HepG2 (cell line): Measurements from ENCODE around the gene SEBOX. TPM values are rescaled to one million over a fixed set of nuclear protein-coding genes. Genes with fewer than 3 reads are reported as not detected.

ENCODE experiments used
- ARNT2 ChIP-seq: sonication (generic); formaldehyde crosslinking; IDR thresholded peaks from 2 replicates; pipeline ENCODE4 v1.8.0; 2022; ENCODE audit warnings: mild to moderate bottlenecking, low read depth, missing genetic modification reagents, moderate library complexity
- ATF6 ChIP-seq: sonication (generic); formaldehyde crosslinking; conservative IDR thresholded peaks from 2 replicates; pipeline ENCODE4 v1.4.0; 2020; ENCODE audit warnings: missing genetic modification reagents
- HNRNPK ChIP-seq: fragments of 200-400 bp; formaldehyde crosslinking; IDR thresholded peaks from 2 replicates; pipeline ENCODE4 v1.6.1; 2018; ENCODE audit warnings: low read length, low read depth, moderate library complexity, mild to moderate bottlenecking; ENCODE audit not compliant: poor library complexity, severe bottlenecking
- HNRNPLL ChIP-seq: fragments of 200-400 bp; formaldehyde crosslinking; IDR thresholded peaks from 2 replicates; pipeline ENCODE4 v1.6.1; 2017; ENCODE audit warnings: mild to moderate bottlenecking, low read depth, low read length; ENCODE audit not compliant: poor library complexity, severe bottlenecking
- NR2F6 ChIP-seq, 2 experiments: IDR thresholded peaks; 2 replicates each; pipeline ENCODE4 v1.6.1; 2016; ENCODE audit warnings: antibody characterized with exemption in 1 of 2, mild to moderate bottlenecking in 1 of 2
- RAD21 ChIP-seq: fragments of 450-650 bp; formaldehyde crosslinking; IDR thresholded peaks from 2 replicates; pipeline ENCODE4 v1.5.0; 2020; ENCODE audit warnings: mild to moderate bottlenecking
- SIN3A ChIP-seq: IDR thresholded peaks from 2 replicates; pipeline ENCODE4 v1.6.1; 2011; ENCODE audit warnings: low read depth, mild to moderate bottlenecking, control low read depth, low read length, borderline replicate concordance
- UBTF ChIP-seq: sonication (generic); formaldehyde crosslinking; IDR thresholded peaks from 2 replicates; pipeline ENCODE4 v1.4.0; 2020; ENCODE audit warnings: mild to moderate bottlenecking, missing genetic modification reagents
- ZBTB21 ChIP-seq: sonication (generic); formaldehyde crosslinking; IDR thresholded peaks from 2 replicates; pipeline ENCODE4 v1.4.0; 2020; ENCODE audit warnings: missing genetic modification reagents
- ZNF143 ChIP-seq: sonication (generic); formaldehyde crosslinking; IDR thresholded peaks from 2 replicates; pipeline ENCODE4 v1.4.0; 2020; ENCODE audit warnings: missing genetic modification reagents
- ZNF205 ChIP-seq: IDR thresholded peaks from 2 replicates; pipeline ENCODE4 v1.6.1; 2018; ENCODE audit warnings: missing biosample characterization, missing genetic modification reagents
- ZNF263 ChIP-seq: sonication (generic); formaldehyde crosslinking; IDR thresholded peaks from 2 replicates; pipeline ENCODE4 v1.4.0; 2020; ENCODE audit warnings: missing genetic modification reagents
- ZNF276 ChIP-seq: sonication (generic); formaldehyde crosslinking; IDR thresholded peaks from 2 replicates; pipeline ENCODE4 v1.4.0; 2020; ENCODE audit warnings: mild to moderate bottlenecking, low read depth, missing genetic modification reagents
- ZNF567 ChIP-seq: sonication (generic); formaldehyde crosslinking; IDR thresholded peaks from 2 replicates; pipeline ENCODE4 v1.8.1; 2023; ENCODE audit warnings: mild to moderate bottlenecking, missing genetic modification reagents, borderline replicate concordance
- ZNF589 ChIP-seq: sonication (generic); formaldehyde crosslinking; conservative IDR thresholded peaks from 2 replicates; pipeline ENCODE4 v1.8.0; 2022; ENCODE audit warnings: mild to moderate bottlenecking, moderate library complexity, missing genetic modification reagents
- ZNF607 ChIP-seq: sonication (generic); formaldehyde crosslinking; IDR thresholded peaks from 2 replicates; pipeline ENCODE4 v1.5.1; 2020; ENCODE audit warnings: missing genetic modification reagents, mild to moderate bottlenecking, borderline replicate concordance
- polyA plus RNA-seq, 8 experiments: library from polyadenylated mRNA; depleted of rRNA in 3 of 8; stranded (reverse) in 7 of 8; unstranded in 1 of 8; fragments of >200 nt; fragmentation: Illumina TruSeq in 4 of 8; extraction: Trizol in 4 of 8; gene quantifications; 2 replicates each; pipeline versions ENCODE4 v1.2.1 to v1.2.3, GENCODE V29; 2011 to 2016; ENCODE audit warnings: low read depth in 4 of 8, missing spikeins in 1 of 8, mixed read lengths in 1 of 8; ENCODE audit not compliant: insufficient read depth in 1 of 8
- total RNA-seq, 5 experiments: library from RNA; depleted of rRNA; stranded (reverse); fragments of >200 nt; fragmentation: Illumina TruSeq; extraction: Trizol; gene quantifications; 2 replicates each; pipeline ENCODE4 v1.2.3, GENCODE V29; 2016; ENCODE audit warnings: low read depth in 1 of 5
- TF ChIP-seq, protein P1 (sequence below): sonication (generic); formaldehyde crosslinking; IDR thresholded peaks from 2 replicates; pipeline ENCODE4 v1.4.0; 2020; ENCODE audit warnings: mild to moderate bottlenecking, missing genetic modification reagents
- TF ChIP-seq, protein P2 (sequence below): sonication (generic); formaldehyde crosslinking; IDR thresholded peaks from 2 replicates; pipeline ENCODE4 v1.4.0; 2020; ENCODE audit warnings: mild to moderate bottlenecking, missing genetic modification reagents
- TF ChIP-seq, protein P3 (sequence below): sonication (generic); formaldehyde crosslinking; IDR thresholded peaks from 2 replicates; pipeline ENCODE4 v1.8.1; 2023; ENCODE audit warnings: missing genetic modification reagents, inconsistent platforms, borderline replicate concordance

The SEBOX gene
- total and polyA plus RNA-seq, 2 of the 13 experiments (the other 11 are each of a cell fraction or from before 2014, with no cell fraction given) = not detected

DNA sequence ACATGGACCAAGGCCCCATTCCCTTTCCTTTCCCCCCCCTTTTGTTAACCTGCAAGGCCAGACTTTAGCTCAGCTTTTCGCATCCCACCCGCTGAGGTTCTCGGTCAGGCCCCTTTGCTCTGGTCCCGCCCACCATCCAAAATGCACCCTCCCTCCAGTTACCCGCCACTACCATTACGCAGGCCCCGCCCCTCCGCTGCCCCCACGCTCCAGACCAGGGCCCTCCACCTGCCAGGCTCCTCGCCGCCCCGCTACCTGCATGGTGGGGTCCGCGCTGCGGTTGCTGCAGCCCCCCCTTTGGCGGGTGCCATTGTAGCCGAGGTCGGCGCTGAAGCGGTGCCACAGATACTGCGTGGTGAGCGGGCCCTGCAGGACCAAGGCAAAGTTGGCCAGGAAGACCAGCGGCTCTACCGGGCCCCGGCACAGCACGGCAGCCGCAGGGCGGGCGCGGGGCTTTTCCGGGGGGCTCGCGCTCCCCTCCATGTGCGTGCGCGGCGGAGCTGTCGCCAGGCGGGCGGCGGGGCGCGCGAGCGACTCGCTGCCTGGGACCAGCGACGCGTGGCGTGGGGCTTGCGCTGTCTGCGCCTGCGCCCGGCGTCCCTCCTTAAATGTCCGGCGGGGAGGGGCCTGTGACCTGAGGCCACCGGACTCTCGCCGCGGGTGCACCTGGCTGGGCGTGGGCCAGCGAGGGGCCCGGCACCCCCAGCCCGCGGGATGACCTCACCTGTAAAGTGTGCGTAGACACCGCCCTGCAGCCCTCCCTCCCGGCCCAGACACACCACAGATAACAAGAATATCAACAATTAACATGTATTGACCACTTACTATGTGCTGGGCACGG lies 40.9 kb upstream of the SEBOX start, which contains the start of gene SLC46A1 (continued):
- TF ChIP-seq, protein P1, sequence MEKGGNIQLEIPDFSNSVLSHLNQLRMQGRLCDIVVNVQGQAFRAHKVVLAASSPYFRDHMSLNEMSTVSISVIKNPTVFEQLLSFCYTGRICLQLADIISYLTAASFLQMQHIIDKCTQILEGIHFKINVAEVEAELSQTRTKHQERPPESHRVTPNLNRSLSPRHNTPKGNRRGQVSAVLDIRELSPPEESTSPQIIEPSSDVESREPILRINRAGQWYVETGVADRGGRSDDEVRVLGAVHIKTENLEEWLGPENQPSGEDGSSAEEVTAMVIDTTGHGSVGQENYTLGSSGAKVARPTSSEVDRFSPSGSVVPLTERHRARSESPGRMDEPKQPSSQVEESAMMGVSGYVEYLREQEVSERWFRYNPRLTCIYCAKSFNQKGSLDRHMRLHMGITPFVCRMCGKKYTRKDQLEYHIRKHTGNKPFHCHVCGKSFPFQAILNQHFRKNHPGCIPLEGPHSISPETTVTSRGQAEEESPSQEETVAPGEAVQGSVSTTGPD = no peak
- TF ChIP-seq ATF6 (CRISPR knock-in tag) (no peak), RAD21 (no peak), ZNF276 (CRISPR knock-in tag) (no peak), ZNF143 (CRISPR knock-in tag) (no peak), HNRNPLL (peak; percentile 87), ZNF607 (CRISPR knock-in tag) (no peak), ZNF589 (CRISPR knock-in tag) (no peak), ARNT2 (CRISPR knock-in tag) (no peak; the same call in 1 of the 2 replicates), SIN3A (no peak), UBTF (0 out of 2 replicates have a peak, but pooled peaks have one; percentile 14), ZNF567 (CRISPR knock-in tag) (no peak), NR2F6 (IDR thresholded peaks at IDR 0.05) (no peak), NR2F6 (CRISPR knock-in tag; IDR thresholded peaks at IDR 0.05) (no peak; the same call in 1 of the 2 replicates), ZBTB21 (CRISPR knock-in tag) (no peak), HNRNPK (no peak), ZNF205 (CRISPR knock-in tag) (no peak), ZNF263 (CRISPR knock-in tag) (no peak)
- TF ChIP-seq, protein P2, sequence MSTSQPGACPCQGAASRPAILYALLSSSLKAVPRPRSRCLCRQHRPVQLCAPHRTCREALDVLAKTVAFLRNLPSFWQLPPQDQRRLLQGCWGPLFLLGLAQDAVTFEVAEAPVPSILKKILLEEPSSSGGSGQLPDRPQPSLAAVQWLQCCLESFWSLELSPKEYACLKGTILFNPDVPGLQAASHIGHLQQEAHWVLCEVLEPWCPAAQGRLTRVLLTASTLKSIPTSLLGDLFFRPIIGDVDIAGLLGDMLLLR = no peak; the same call in 1 of the 2 replicates
- TF ChIP-seq, protein P3, sequence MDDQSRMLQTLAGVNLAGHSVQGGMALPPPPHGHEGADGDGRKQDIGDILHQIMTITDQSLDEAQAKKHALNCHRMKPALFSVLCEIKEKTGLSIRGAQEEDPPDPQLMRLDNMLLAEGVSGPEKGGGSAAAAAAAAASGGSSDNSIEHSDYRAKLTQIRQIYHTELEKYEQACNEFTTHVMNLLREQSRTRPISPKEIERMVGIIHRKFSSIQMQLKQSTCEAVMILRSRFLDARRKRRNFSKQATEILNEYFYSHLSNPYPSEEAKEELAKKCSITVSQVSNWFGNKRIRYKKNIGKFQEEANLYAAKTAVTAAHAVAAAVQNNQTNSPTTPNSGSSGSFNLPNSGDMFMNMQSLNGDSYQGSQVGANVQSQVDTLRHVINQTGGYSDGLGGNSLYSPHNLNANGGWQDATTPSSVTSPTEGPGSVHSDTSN (CRISPR knock-in tag) = no peak
